NT2/D1 (cell line): ENCODE data around the gene TERT.

Experiments used
- DNase-seq: peaks from one replicate; pipeline ENCODE4 v3.0.0-alpha.2; 2011; ENCODE audit warnings: low read depth, low spot score
- H3K27me3 ChIP-seq: 2 replicates; pipeline ENCODE4 v1.6.0; 2011; ENCODE audit warnings: mild to moderate bottlenecking; ENCODE audit not compliant: insufficient read length, insufficient read depth
- H3K36me3 ChIP-seq: 2 replicates; pipeline ENCODE4 v1.6.1; 2011; ENCODE audit warnings: mild to moderate bottlenecking, low read length, mixed read lengths; ENCODE audit not compliant: insufficient read depth, insufficient read length
- H3K4me1 ChIP-seq: 2 replicates; pipeline ENCODE4 v1.5.1; 2011; ENCODE audit not compliant: insufficient read depth, insufficient read length
- H3K4me3 ChIP-seq: 2 replicates; pipeline ENCODE4 v1.5.1; 2011; ENCODE audit warnings: low read depth; ENCODE audit not compliant: insufficient read length
- H3K9ac ChIP-seq: 2 replicates; pipeline ENCODE4 v1.6.0; 2011; ENCODE audit warnings: low read depth; ENCODE audit not compliant: insufficient read length
- H3K9me3 ChIP-seq: 2 replicates; pipeline ENCODE4 v1.5.1; 2011; ENCODE audit warnings: mild to moderate bottlenecking, low read length; ENCODE audit not compliant: insufficient read depth
- SUZ12 ChIP-seq: IDR thresholded peaks from 2 replicates; pipeline ENCODE4 v1.6.1; 2011; ENCODE audit not compliant: insufficient read length, insufficient read depth; ENCODE audit errors: extremely low read depth
- YY1 ChIP-seq: IDR thresholded peaks from 2 replicates; pipeline ENCODE4 v1.6.1; 2011; ENCODE audit not compliant: insufficient read length, insufficient read depth
- ZNF274 ChIP-seq: IDR thresholded peaks from 2 replicates; pipeline ENCODE4 v1.6.1; 2011; ENCODE audit warnings: mild to moderate bottlenecking, low read depth, low read length

The TERT gene

DNA sequence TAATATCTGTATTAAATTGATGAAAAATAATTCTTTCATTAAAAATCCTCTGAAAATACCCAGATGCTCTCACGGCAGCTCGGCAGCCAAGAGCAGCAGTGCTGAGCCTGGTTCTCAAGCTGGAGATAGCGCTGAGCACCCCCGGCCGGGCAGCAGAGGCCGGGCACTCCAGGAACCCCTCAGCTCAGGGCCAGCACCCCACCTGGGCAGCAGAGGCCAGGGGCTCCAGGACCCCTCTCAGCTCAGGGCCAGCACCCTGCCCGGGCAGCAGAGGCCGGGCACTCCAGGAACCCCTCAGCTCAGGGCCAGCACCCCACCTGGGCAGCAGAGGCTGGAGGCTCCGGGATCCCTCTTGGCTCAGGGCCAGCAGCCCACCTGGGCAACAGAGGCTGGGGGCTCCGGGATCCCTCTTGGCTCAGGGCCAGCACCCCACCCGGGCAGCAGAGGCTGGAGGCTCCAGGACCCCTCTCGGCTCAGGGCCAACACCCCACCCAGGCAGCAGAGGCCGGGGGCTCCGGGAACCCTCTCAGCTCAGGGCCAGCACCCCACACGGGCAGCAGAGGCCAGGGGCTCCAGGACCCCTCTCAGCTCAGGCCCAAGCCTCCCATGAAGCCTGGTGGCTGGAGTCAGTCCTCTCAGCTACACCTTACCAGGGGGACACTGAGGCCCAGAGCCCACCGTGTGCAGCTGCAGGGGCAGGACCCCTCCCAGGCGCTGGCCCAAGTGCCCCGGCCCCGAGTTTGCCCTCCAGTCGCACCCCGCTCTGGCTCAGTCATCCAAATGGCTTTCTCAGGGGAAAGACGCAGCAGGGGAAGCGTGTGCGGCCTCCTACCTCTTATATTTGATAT lies 28.3 kb upstream of the TERT start:
- Histone ChIP-seq H3K36me3 (peaks cover 85% of the 10 kb centered on the region), H3K4me1 (no peaks in the 10 kb centered on the region), H3K9me3 (peaks cover 23% of the 10 kb centered on the region), H3K4me3 (no peak overlapping the region), H3K27me3 (no peaks in the 10 kb centered on the region), H3K9ac (no peak overlapping the region)
- no peak for DNase-seq
- TF ChIP-seq ZNF274 (no peak), SUZ12 (no peak), YY1 (no peak)

DNA sequence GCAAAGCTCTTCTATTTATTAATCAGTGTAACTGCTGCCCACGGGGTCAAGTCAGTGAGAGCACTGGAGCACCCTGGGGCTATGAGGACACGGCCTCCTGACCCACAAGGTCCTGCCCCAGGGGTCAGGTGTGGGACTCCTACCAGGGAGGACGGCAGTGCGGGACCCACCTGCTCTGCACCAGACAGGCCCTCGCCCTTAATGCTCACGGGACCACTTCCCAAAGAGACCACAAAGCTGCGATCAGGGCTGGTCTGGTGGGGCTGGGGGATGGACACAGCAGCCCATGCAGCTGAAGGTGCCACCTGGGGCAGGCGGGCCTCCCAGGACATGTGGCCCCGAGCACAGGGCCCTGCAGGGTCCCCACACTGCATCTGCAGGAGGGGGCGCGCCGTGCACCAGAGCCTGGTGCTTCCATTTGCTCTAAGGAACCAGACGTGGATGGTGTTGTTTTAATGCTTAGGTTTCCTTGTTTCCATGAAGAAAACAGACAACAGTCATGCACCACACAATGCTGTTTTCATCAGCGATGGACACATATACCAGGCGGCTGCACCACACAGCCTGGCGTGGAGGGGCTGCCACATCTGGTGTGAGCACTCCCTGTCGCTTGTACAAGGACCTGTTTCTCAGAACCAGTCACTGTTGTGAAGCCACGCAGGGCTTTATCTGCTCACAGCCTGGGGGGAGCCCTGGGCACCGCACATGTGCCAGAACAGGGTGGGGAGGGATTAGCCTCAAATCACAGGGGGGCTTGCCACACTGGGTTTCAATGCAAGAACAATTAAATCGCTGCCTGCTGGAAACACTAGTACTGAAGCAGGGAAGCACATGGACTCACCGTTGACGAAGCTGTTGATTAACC lies 27.4 kb upstream of the TERT start:
- Histone ChIP-seq H3K9me3 (peaks cover 17% of the 10 kb centered on the region; the same call in 1 of the 2 replicates), H3K4me3 (no peak overlapping the region), H3K27me3 (no peaks in the 10 kb centered on the region), H3K9ac (no peak overlapping the region), H3K4me1 (no peaks in the 10 kb centered on the region), H3K36me3 (peaks cover 92% of the 10 kb centered on the region)
- no peak for DNase-seq
- TF ChIP-seq YY1, result no peak
- TF ChIP-seq SUZ12, result no peak
- TF ChIP-seq ZNF274, result no peak

DNA sequence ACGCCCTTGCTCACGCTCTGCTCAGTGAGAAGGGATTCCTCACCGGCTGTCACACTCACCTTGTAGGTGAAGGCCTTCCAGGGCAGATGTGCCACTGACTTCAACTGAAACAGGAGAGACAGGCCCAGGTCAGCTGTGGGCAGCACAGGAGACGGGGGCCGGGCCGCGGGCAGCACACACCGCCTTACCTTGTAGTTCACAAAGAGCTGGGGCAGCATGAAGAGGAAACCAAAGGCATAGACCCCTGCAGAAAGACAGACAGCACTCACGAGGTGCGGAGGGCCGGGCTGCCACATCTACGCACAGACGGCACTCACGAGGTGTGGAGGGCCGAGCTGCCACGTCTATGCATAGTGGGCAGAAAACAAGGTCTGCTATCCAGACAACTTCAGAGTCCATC lies 26.7 kb upstream of the TERT start:
- no peak for DNase-seq
- peaks cover 10% of the 10 kb centered on the region; the same call in 1 of the 2 replicates for H3K9me3 ChIP-seq
- H3K9ac ChIP-seq, result no peak overlapping the region
- no peak overlapping the region for H3K4me3 ChIP-seq
- H3K27me3 ChIP-seq, result no peaks in the 10 kb centered on the region
- H3K36me3 ChIP-seq, result peaks cover 92% of the 10 kb centered on the region
- TF ChIP-seq YY1 (no peak), ZNF274 (no peak)
- H3K4me1 ChIP-seq, result no peaks in the 10 kb centered on the region

- Histone ChIP-seq H3K4me1 (peaks cover 8% of the 10 kb centered on the region), H3K9ac (no peak overlapping the region), H3K4me3 (no peak overlapping the region), H3K36me3 (peaks cover 86% of the 10 kb centered on the region), H3K27me3 (no peaks in the 10 kb centered on the region), H3K9me3 (peaks cover under 1% of the 10 kb centered on the region; the same call in 1 of the 2 replicates)
- TF ChIP-seq SUZ12 (no peak), ZNF274 (no peak), YY1 (no peak)
- DNase-seq, result no peak
These were observed 25.8 kb upstream of the TERT start for GRCh38 chr5:1320436-1321344.

DNA sequence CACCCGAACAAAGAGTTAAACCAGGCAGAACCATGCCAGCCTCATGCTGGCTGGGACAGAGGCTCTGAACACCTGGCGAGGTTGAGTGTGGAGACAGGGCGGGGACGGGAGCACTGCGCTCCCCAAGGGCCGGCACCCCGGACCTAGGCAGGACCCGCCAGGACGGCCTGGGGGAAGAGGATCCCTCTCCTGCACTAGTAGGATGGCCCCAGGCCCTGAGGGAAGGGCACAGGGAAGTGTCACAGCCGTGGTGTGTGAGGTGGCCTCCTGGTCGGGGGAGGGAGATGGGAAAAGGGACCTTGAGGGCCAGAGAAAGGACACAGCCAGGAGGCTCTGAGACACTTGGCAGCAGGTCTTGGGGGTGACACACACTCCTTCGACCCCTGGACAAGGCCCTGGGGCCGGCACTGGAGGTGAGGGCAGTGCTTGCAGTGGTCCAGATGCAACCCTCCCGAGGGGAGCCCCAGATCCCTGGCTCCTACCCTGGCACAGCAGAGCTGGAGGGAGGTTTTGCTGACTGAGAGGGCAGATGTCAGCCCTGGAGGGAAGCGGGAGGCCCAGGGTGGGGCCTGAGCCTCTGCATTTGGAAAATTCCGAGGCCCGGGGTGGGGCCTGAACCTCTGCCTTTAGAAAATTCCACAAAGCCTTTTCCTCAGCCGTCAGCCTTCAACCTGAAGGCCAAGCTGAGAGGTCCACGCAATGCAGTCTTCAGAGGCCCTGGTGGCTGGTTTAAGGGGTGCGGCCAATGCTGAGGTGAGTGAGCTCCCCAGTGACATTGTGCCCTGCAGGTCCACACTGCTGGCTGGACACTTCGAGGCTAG lies 24.8 kb upstream of the TERT start:
- peaks cover 8% of the 10 kb centered on the region for H3K4me1 ChIP-seq

DNA sequence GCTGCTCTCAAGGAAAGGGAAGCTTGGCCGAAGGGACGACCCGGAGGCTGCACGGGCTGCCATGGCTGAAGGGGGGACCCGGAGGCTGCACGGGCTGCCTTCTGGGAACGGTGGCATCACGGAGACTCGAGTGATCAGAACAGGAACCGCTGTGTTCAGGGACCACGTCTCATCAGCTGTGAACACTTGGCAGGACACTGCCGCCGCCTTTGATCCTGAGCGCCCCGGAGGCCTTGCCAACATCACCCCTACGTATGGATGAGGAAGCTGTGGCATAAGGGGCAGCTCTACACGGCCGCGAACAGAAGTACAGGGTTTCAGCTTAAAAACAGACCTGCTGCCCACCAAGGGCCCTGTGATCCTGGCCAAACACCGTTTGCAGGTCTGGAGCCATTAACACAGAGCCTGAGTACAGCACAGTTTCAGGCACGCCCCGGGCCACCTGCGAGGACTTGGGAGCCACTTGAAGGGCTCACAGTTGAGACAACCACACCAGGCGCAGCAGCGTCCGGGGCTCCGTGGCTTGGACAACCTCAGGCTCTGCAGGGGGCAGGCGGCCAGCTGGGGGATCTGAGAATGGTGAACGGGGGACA lies 23.9 kb upstream of the TERT start:
- H3K4me1 ChIP-seq, result peaks cover 8% of the 10 kb centered on the region
- peaks cover 67% of the 10 kb centered on the region for H3K36me3 ChIP-seq
- no peak overlapping the region for H3K9ac ChIP-seq
- no peak for DNase-seq
- no peak overlapping the region for H3K4me3 ChIP-seq
- no peaks in the 10 kb centered on the region for H3K9me3 ChIP-seq
- no peak for TF ChIP-seq YY1
- no peak for TF ChIP-seq SUZ12
- TF ChIP-seq ZNF274, result no peak
- no peaks in the 10 kb centered on the region for H3K27me3 ChIP-seq

More for the DNA sequence above, 24.8 kb upstream of the TERT start:
- no peak for DNase-seq
- Histone ChIP-seq H3K4me3 (no peak overlapping the region), H3K9ac (no peak overlapping the region), H3K9me3 (no peaks in the 10 kb centered on the region), H3K36me3 (peaks cover 76% of the 10 kb centered on the region), H3K27me3 (no peaks in the 10 kb centered on the region)
- TF ChIP-seq SUZ12 (no peak), YY1 (no peak), ZNF274 (no peak)
